H1 (cell line): ENCODE results near the gene CASQ2. TPM values are rescaled to one million over a fixed set of nuclear protein-coding genes. Genes with fewer than 3 reads are reported as not detected.

Experiments
- CTCF ChIA-PET: fragments of 300-600 bp; sonication (Branson Sonifier 250); formaldehyde crosslinking; loops from one replicate; lab custom pipeline; 2021; ENCODE audit not compliant: partially characterized antibody; lab: Charles Lee
- POLR2A ChIA-PET: fragments of 300-600 bp; sonication (Branson Sonifier 250); formaldehyde crosslinking; loops from one replicate; lab custom pipeline; 2021; ENCODE audit warnings: inconsistent platforms; ENCODE audit not compliant: partially characterized antibody; lab: Charles Lee
- DNase-seq, 2 experiments: peaks; one replicate each; pipeline versions ENCODE4 v3.0.0 to v3.0.0-alpha.2; 2010 to 2022; ENCODE audit warnings: low spot score in 2 of 2, low read depth in 1 of 2, mixed read lengths in 1 of 2
- FAIRE-seq: peaks from 2 replicates; lab custom pipeline; 2011; peaks lifted over from hg19 to GRCh38; lab: Jason Lieb, UNC
- H2AFZ ChIP-seq: 2 replicates; pipeline ENCODE4 v1.8.1; 2012; ENCODE audit warnings: low read length, inconsistent platforms
- H2AK5ac ChIP-seq: 2 replicates; pipeline ENCODE4 v1.6.1; 2013; ENCODE audit warnings: low read depth, low read length
- H2BK120ac ChIP-seq: replicated peaks from 2 replicates; pipeline ENCODE3; 2013; ENCODE audit warnings: low read depth, low read length, inconsistent platforms
- H2BK12ac ChIP-seq: 2 replicates; pipeline ENCODE4 v1.6.1; 2013; ENCODE audit warnings: low read depth, low read length
- H2BK15ac ChIP-seq: 2 replicates; pipeline ENCODE4 v1.6.1; 2013; ENCODE audit warnings: low read length
- H2BK20ac ChIP-seq: 2 replicates; pipeline ENCODE4 v1.6.1; 2013; ENCODE audit warnings: low read length
- H2BK5ac ChIP-seq: 2 replicates; pipeline ENCODE4 v1.6.1; 2013; ENCODE audit warnings: low read depth, low read length
- H3K14ac ChIP-seq: 2 replicates; pipeline ENCODE4 v1.6.1; 2013; ENCODE audit warnings: inconsistent platforms; ENCODE audit not compliant: insufficient read length
- H3K18ac ChIP-seq: 2 replicates; pipeline ENCODE4 v1.6.1; 2013; ENCODE audit warnings: low read length; ENCODE audit errors: extremely low read depth
- H3K23ac ChIP-seq: 2 replicates; pipeline ENCODE4 v1.6.1; 2013; ENCODE audit warnings: inconsistent platforms; ENCODE audit not compliant: insufficient read length
- H3K23me2 ChIP-seq: 2 replicates; pipeline ENCODE4 v1.6.1; 2013; ENCODE audit warnings: low read depth, low read length
- H3K27ac ChIP-seq: 2 replicates; pipeline ENCODE4 v1.6.1; 2011; ENCODE audit warnings: low read depth, low read length, inconsistent platforms
- H3K27me3 ChIP-seq, 4 experiments: replicated peaks in 1 of 4; 1 replicate in 1 of 4; 2 replicates in 3 of 4; pipeline versions ENCODE4 v1.6.1 to v1.8.1; 2011 to 2013; ENCODE audit warnings: low read length in 3 of 4, mild to moderate bottlenecking in 3 of 4, inconsistent platforms in 2 of 4, mixed read lengths in 2 of 4, moderate library complexity in 1 of 4; ENCODE audit not compliant: control insufficient read depth in 3 of 4, insufficient read depth in 3 of 4; ENCODE audit errors: extremely low read depth in 1 of 4
- H3K36me3 ChIP-seq, 4 experiments: 2 replicates each; pipeline versions ENCODE4 v1.6.1 to v1.8.1; 2011 to 2013; ENCODE audit warnings: mild to moderate bottlenecking in 4 of 4, low read length in 3 of 4, moderate library complexity in 2 of 4, control low read depth in 1 of 4, inconsistent platforms in 1 of 4; ENCODE audit not compliant: insufficient read depth in 4 of 4, control insufficient read depth in 2 of 4
- H3K4ac ChIP-seq: replicated peaks from 2 replicates; pipeline ENCODE3; 2013; ENCODE audit warnings: low read length, low read depth, mixed read lengths, inconsistent platforms; ENCODE audit not compliant: insufficient read length
- H3K4me1 ChIP-seq, 4 experiments: replicated peaks in 1 of 4; 1 replicate in 1 of 4; 2 replicates in 3 of 4; pipeline versions ENCODE4 v1.6.1 to v1.8.1; 2011 to 2013; ENCODE audit warnings: low read length in 3 of 4, inconsistent platforms in 2 of 4, mixed read lengths in 1 of 4; ENCODE audit not compliant: insufficient read depth in 4 of 4, control insufficient read depth in 3 of 4
- H3K4me2 ChIP-seq, 2 experiments: 2 replicates each; pipeline versions ENCODE4 v1.6.1 to v1.8.1; 2011 to 2013; ENCODE audit warnings: low read depth in 2 of 2, low read length in 2 of 2, control low read depth in 1 of 2, inconsistent platforms in 1 of 2, mild to moderate bottlenecking in 1 of 2; ENCODE audit not compliant: insufficient read depth in 1 of 2
- H3K4me3 ChIP-seq, 4 experiments: fragments of 200-600, 300-600 bp in 1 of 4; sonication (generic), shearing (Covaris generic), sonication (Bioruptor Twin) in 1 of 4; 2 replicates each; pipeline versions ENCODE4 v1.5.1 to v1.8.1; 2011 to 2016; ENCODE audit warnings: low read length in 4 of 4, low read depth in 3 of 4, control low read depth in 2 of 4, inconsistent platforms in 2 of 4, mild to moderate bottlenecking in 2 of 4, mixed read lengths in 1 of 4, moderate library complexity in 1 of 4; ENCODE audit not compliant: insufficient read depth in 2 of 4; ENCODE audit errors: extremely low read depth in 1 of 4
- H3K56ac ChIP-seq: replicated peaks from 2 replicates; pipeline ENCODE3; 2013; ENCODE audit warnings: low read depth, mild to moderate bottlenecking, mixed read lengths, low read length, inconsistent platforms; ENCODE audit not compliant: insufficient read length
- H3K79me1 ChIP-seq: 2 replicates; pipeline ENCODE4 v1.6.1; 2013; ENCODE audit warnings: low read depth, low read length, control low read depth
- H3K79me2 ChIP-seq, 2 experiments: 2 replicates each; pipeline versions ENCODE4 v1.6.1 to v1.8.1; 2012 to 2013; ENCODE audit warnings: low read length in 2 of 2, mild to moderate bottlenecking in 2 of 2, inconsistent platforms in 1 of 2; ENCODE audit not compliant: insufficient read depth in 2 of 2, control insufficient read depth in 1 of 2
- H3K9ac ChIP-seq, 4 experiments: replicated peaks in 1 of 4; 1 replicate in 1 of 4; 2 replicates in 3 of 4; pipeline versions ENCODE4 v1.6.1 to v1.8.1; 2011 to 2013; ENCODE audit warnings: low read depth in 3 of 4, low read length in 3 of 4, control low read depth in 2 of 4, mild to moderate bottlenecking in 2 of 4, moderate library complexity in 2 of 4, inconsistent platforms in 1 of 4; ENCODE audit errors: extremely low read depth in 1 of 4
- H3K9me3 ChIP-seq, 2 experiments: 2 replicates each; pipeline versions ENCODE4 v1.6.1 to v1.8.1; 2012 to 2013; ENCODE audit warnings: mild to moderate bottlenecking in 2 of 2, moderate library complexity in 2 of 2, control low read depth in 1 of 2, inconsistent platforms in 1 of 2, low read depth in 1 of 2, low read length in 1 of 2, mixed read lengths in 1 of 2; ENCODE audit not compliant: insufficient read depth in 2 of 2
- H4K20me1 ChIP-seq, 2 experiments: replicated peaks in 1 of 2; 2 replicates each; pipeline versions ENCODE3 to v1.8.1; 2011 to 2013; ENCODE audit warnings: inconsistent platforms in 2 of 2, low read length in 2 of 2, mild to moderate bottlenecking in 1 of 2; ENCODE audit not compliant: insufficient read depth in 2 of 2, control insufficient read depth in 1 of 2
- H4K5ac ChIP-seq: 2 replicates; pipeline ENCODE4 v1.6.1; 2013; ENCODE audit warnings: low read length, low read depth, mixed read lengths, inconsistent platforms; ENCODE audit not compliant: insufficient read length
- H4K8ac ChIP-seq: 2 replicates; pipeline ENCODE4 v1.8.0; 2013; ENCODE audit warnings: mild to moderate bottlenecking, moderate library complexity, low read length, inconsistent platforms; ENCODE audit not compliant: insufficient read depth; ENCODE audit errors: extremely low read depth
- H4K91ac ChIP-seq: replicated peaks from 2 replicates; pipeline ENCODE3; 2013; ENCODE audit warnings: low read length, mixed read lengths, inconsistent platforms; ENCODE audit not compliant: insufficient read length
- CBX5 ChIP-seq: fragments of 300-800, 300-1000 bp; sonication (generic); IDR thresholded peaks from 2 replicates; pipeline ENCODE4 v1.7.1; 2016; ENCODE audit warnings: antibody characterized with exemption, low read length, low read depth
- CEBPB ChIP-seq: IDR thresholded peaks from 2 replicates; pipeline ENCODE4 v1.6.1; 2012; ENCODE audit warnings: low read depth, low read length
- CHD1 ChIP-seq: IDR thresholded peaks from 2 replicates; pipeline ENCODE4 v1.6.1; 2012; ENCODE audit warnings: low read depth, low read length, improper control_type of control experiment
- E2F6 ChIP-seq: IDR thresholded peaks from 2 replicates; pipeline ENCODE4 v1.6.1; 2012; ENCODE audit warnings: inconsistent platforms
- HDAC6 ChIP-seq: IDR thresholded peaks from one replicate; pipeline ENCODE4 v1.7.1; 2012; ENCODE audit warnings: low read depth, mild to moderate bottlenecking, inconsistent platforms, low read length, moderate library complexity
- KDM1A ChIP-seq: fragments of 200-600, 300-600 bp; sonication (generic); IDR thresholded peaks from 2 replicates; pipeline ENCODE4 v1.7.1; 2016; ENCODE audit warnings: mild to moderate bottlenecking, low read length, borderline replicate concordance
- PHF8 ChIP-seq: fragments of 200-600 bp; sonication (generic); conservative IDR thresholded peaks from 2 replicates; pipeline ENCODE4 v1.7.1; 2012; ENCODE audit warnings: low read depth, mild to moderate bottlenecking, inconsistent platforms, low read length, moderate library complexity
- POLR2A ChIP-seq, 2 experiments: IDR thresholded peaks; 1 replicate in 1 of 2; 2 replicates in 1 of 2; pipeline ENCODE4 v1.6.1; 2011; ENCODE audit warnings: low read depth in 2 of 2, low read length in 2 of 2, mild to moderate bottlenecking in 2 of 2; ENCODE audit errors: control extremely low read depth in 1 of 2
- POLR2AphosphoS5 ChIP-seq: IDR thresholded peaks from 2 replicates; pipeline ENCODE4 v1.6.1; 2011; ENCODE audit warnings: low read depth, low read length
- RBBP5 ChIP-seq: IDR thresholded peaks from 2 replicates; pipeline ENCODE4 v1.7.1; 2012; ENCODE audit warnings: low read depth, mild to moderate bottlenecking, inconsistent platforms, low read length, moderate library complexity, borderline replicate concordance
- SIN3A ChIP-seq, 2 experiments: IDR thresholded peaks in 1 of 2; conservative IDR thresholded peaks in 1 of 2; 2 replicates each; pipeline ENCODE4 v1.6.1; 2011 to 2012; ENCODE audit warnings: low read length in 2 of 2, improper control_type of control experiment in 1 of 2, low read depth in 1 of 2, mild to moderate bottlenecking in 1 of 2
- SP1 ChIP-seq: IDR thresholded peaks from 2 replicates; pipeline ENCODE4 v1.6.1; 2011; ENCODE audit warnings: low read depth, low read length
- SP4 ChIP-seq: IDR thresholded peaks from 2 replicates; pipeline ENCODE4 v1.6.1; 2012; ENCODE audit warnings: low read length, inconsistent platforms
- TAF1 ChIP-seq: IDR thresholded peaks from 2 replicates; pipeline ENCODE4 v1.6.1; 2011; ENCODE audit warnings: mild to moderate bottlenecking, low read depth, low read length
- YY1 ChIP-seq: IDR thresholded peaks from 2 replicates; pipeline ENCODE4 v1.6.1; 2011; ENCODE audit warnings: low read depth, mild to moderate bottlenecking, low read length
- WGBS, 2 experiments: shearing (Covaris generic) in 1 of 2; methylation state at CpG; one replicate each; pipeline versions ENCODE4 v1.1.6 to v1.1.7; 2013 to 2015; ENCODE audit warnings: low lambda C conversion rate in 2 of 2, mixed read lengths in 2 of 2, inconsistent platforms in 1 of 2, low coverage in 1 of 2, missing lambda C conversion rate in 1 of 2; ENCODE audit not compliant: insufficient replicate concordance in 2 of 2, insufficient coverage in 1 of 2, insufficient read length in 1 of 2; ENCODE audit errors: extremely low coverage in 1 of 2, missing lambda C conversion rate in 1 of 2; 5-methylcytosine and 5-hydroxymethylcytosine counted together
- polyA plus RNA-seq, 7 experiments: library from polyadenylated mRNA; depleted of rRNA in 3 of 7; stranded (reverse) in 5 of 7; unstranded in 2 of 7; fragments of >200 nt in 5 of 7; fragments of 200-250 nt in 2 of 7; gene quantifications; 1 replicate in 5 of 7; 2 replicates in 1 of 7; 4 replicates in 1 of 7; pipeline versions ENCODE4 v1.2.1 to v1.2.3, GENCODE V29; 2011 to 2013; ENCODE audit warnings: missing spikeins in 2 of 7, mixed read lengths in 2 of 7
- total RNA-seq: library from RNA; stranded (reverse); fragmentation: NEBNext Ultra II Directional; extraction: Animal tissue kit (Norgen Biotek cat#: 25700); gene quantifications from 2 replicates; pipeline ENCODE4 v1.2.1, GENCODE V29; 2021

CASQ2 gene
- total and polyA plus RNA-seq, 2 of the 8 experiments (the other 6 are each of a cell fraction or from before 2014, with no cell fraction given): not detected

- Histone ChIP-seq H3K9me3 (no peaks in the 10 kb centered on the region), H3K18ac (no peak overlapping the region), H3K9ac (no peak overlapping the region), H2BK12ac (no peak overlapping the region), H3K4me1 (no peaks in the 10 kb centered on the region), H2BK5ac (no peak overlapping the region), H3K36me3 (no peaks in the 10 kb centered on the region), H2BK120ac (no peak overlapping the region), H2BK20ac (no peak overlapping the region), H4K8ac (no peak overlapping the region), H4K5ac (no peak overlapping the region), H2AFZ (no peak overlapping the region), H3K23me2 (no peaks in the 10 kb centered on the region)
- ChIA-PET CTCF (interaction anchor here (1.5 to 2.5 kb wide), 4 partner anchors 8 to 20 kb away, joined by 4 to 9 read pairs (median 8); no protein-coding TSS in a partner anchor), POLR2A (no interaction called here)
- FAIRE-seq: no peak
- TF ChIP-seq YY1: no peak
- TF ChIP-seq HDAC6: no peak
- no peak for TF ChIP-seq PHF8
- no peak for TF ChIP-seq TAF1
- no peak for TF ChIP-seq SP1
- no peak for TF ChIP-seq CHD1
- TF ChIP-seq CBX5: no peak
- TF ChIP-seq CEBPB: no peak
- TF ChIP-seq E2F6: no peak
- TF ChIP-seq RBBP5: no peak
- no peak for TF ChIP-seq POLR2AphosphoS5
- TF ChIP-seq SIN3A (conservative IDR thresholded peaks at IDR 0.05 in 1 of 2, IDR thresholded peaks at IDR 0.05 in 1 of 2; ENCODE audit: low read depth in 1 of 2, low read length in 2 of 2): no peak
- TF ChIP-seq SP4: no peak
- no peak for TF ChIP-seq POLR2A (IDR thresholded peaks at IDR 0.05; ENCODE audit: control extremely low read depth in 1 of 2, low read depth in 2 of 2, low read length in 2 of 2)
- TF ChIP-seq KDM1A: no peak
- TF ChIP-seq, all 59 proteins: peak for 0
- no peak overlapping the region for H3K4me2 ChIP-seq
- no peak overlapping the region for H3K4me3 ChIP-seq
- H3K79me2 ChIP-seq: no peaks in the 10 kb centered on the region
- no peak overlapping the region for H3K23ac ChIP-seq
- H4K20me1 ChIP-seq: no peaks in the 10 kb centered on the region
- no peak overlapping the region for H2AK5ac ChIP-seq
- no peak overlapping the region for H3K27ac ChIP-seq
- H3K4ac ChIP-seq: no peak overlapping the region
- no peak overlapping the region for H2BK15ac ChIP-seq
- no peaks in the 10 kb centered on the region for H3K79me1 ChIP-seq
- 93% methylated on average over 3 of the region's 3 CpGs; no CpG with 5 or more reads in 1 of the 2 experiments for WGBS, 2 experiments
- DNase-seq: no peak
- no peak overlapping the region for H3K14ac ChIP-seq
- H3K27me3 ChIP-seq: no peaks in the 10 kb centered on the region
- no peak overlapping the region for H3K56ac ChIP-seq
- H4K91ac ChIP-seq: no peak overlapping the region
These were observed 42.4 kb downstream of the CASQ2 start for GRCh38 chr1:115726161-115726560.
